NCI-H2081 (cell line): ENCODE measurements around the gene BTNL2.
"Not testable (repeated sequence)": the region's sequence is repeated elsewhere in the genome, so short reads cannot be mapped to it uniquely, and the experiment has no call there.

Experiments used
- DNase-seq, 2 experiments: peaks; one replicate each; lab custom pipeline; 2025; lab: John Stamatoyannopoulos, UW

Gene BTNL2

GRCh38 chr6:32406857-32407256, at the start of gene BTNL2:
TSS of gene BTNL2 (minus strand) at chr6:32407181. CDS start at chr6:32407123, 58 bp downstream.
- DNase-seq: no peak

- no peak for DNase-seq
Observed at GRCh38 chr6:32449088-32449736, 42.2 kb upstream of the BTNL2 start.

GRCh38 chr6:32447932-32448331, 41.0 kb upstream of the BTNL2 start:
- no peak for DNase-seq

GRCh38 chr6:32445321-32445854, 38.4 kb upstream of the BTNL2 start:
- no peak for DNase-seq

GRCh38 chr6:32444433-32444832, 37.5 kb upstream of the BTNL2 start:
- DNase-seq: no peak

GRCh38 chr6:32442977-32443552, 36.1 kb upstream of the BTNL2 start:
- no peak for DNase-seq

GRCh38 chr6:32442243-32442667, 35.3 kb upstream of the BTNL2 start:
- no peak for DNase-seq

- DNase-seq: peak; percentile 5 to 11
Observed at GRCh38 chr6:32439602-32440214, 32.7 kb upstream of the BTNL2 start, which contains the start of gene HLA-DRA. TSS of gene HLA-DRA (plus strand) at chr6:32439887. CDS start at chr6:32439951, 64 bp downstream.

GRCh38 chr6:32439139-32439538, 32.2 kb upstream of the BTNL2 start:
- DNase-seq: no peak

GRCh38 chr6:32436995-32437836, 30.2 kb upstream of the BTNL2 start:
- no peak for DNase-seq

GRCh38 chr6:32436186-32436585, 29.2 kb upstream of the BTNL2 start:
- no peak for DNase-seq

GRCh38 chr6:32433950-32434349, 27.0 kb upstream of the BTNL2 start:
- not testable (repeated sequence) for DNase-seq

- DNase-seq: no peak
Observed at GRCh38 chr6:32432050-32432450, 25.1 kb upstream of the BTNL2 start.

GRCh38 chr6:32431142-32431541, 24.2 kb upstream of the BTNL2 start:
- DNase-seq: no peak

- no peak for DNase-seq
Observed at GRCh38 chr6:32430179-32430578, 23.2 kb upstream of the BTNL2 start.

GRCh38 chr6:32427934-32428474, 21.0 kb upstream of the BTNL2 start:
- no peak for DNase-seq

- DNase-seq: no peak
Observed at GRCh38 chr6:32427218-32427617, 20.2 kb upstream of the BTNL2 start.

GRCh38 chr6:32426338-32426737, 19.4 kb upstream of the BTNL2 start:
- DNase-seq: no peak

- no peak for DNase-seq
Observed at GRCh38 chr6:32424589-32425300, 17.8 kb upstream of the BTNL2 start.

GRCh38 chr6:32416036-32416435, 9.1 kb upstream of the BTNL2 start:
- no peak for DNase-seq

- peak; percentile 13 to 44 for DNase-seq
Observed at GRCh38 chr6:32415521-32416019, 8.6 kb upstream of the BTNL2 start.
